HG03135 (cell line): Measurements from ENCODE around the gene PTTG2.

Experiments
- ATAC-seq: cut with Tn5 transposase; IDR thresholded peaks from one replicate; pipeline ENCODE4 v1.9.1; 2021; ENCODE audit warnings: mild to moderate bottlenecking, moderate library complexity; ENCODE audit not compliant: unreplicated experiment

PTTG2 gene

GRCh38 chr4:38005637-38006036 is 45.4 kb downstream of the PTTG2 start:
- no peak for ATAC-seq

- no peak for ATAC-seq
Observed at GRCh38 chr4:38007645-38008044, 47.4 kb downstream of the PTTG2 start.

GRCh38 chr4:38008571-38009021 is 48.4 kb downstream of the PTTG2 start:
- no peak for ATAC-seq

GRCh38 chr4:38009421-38009820 is 49.2 kb downstream of the PTTG2 start:
- ATAC-seq, result no peak

GRCh38 chr4:38009949-38010348 is 49.8 kb downstream of the PTTG2 start:
- ATAC-seq, result no peak
